SK-N-SH (cell line): Measurements from ENCODE around the gene KCTD14. TPM values are rescaled to one million over a fixed set of nuclear protein-coding genes. Genes with fewer than 3 reads are reported as not detected.

Source experiments
- CTCF ChIA-PET: fragments of 300-600, 350-600 bp; formaldehyde crosslinking; extraction: SDS; loops from one replicate; lab custom pipeline; 2021; lab: Yijun Ruan, JAX
- POLR2A ChIA-PET: fragments of 350-600 bp; sonication (Branson Sonifier 250); formaldehyde crosslinking; extraction: SDS; loops from one replicate; lab custom pipeline; 2020; ENCODE audit warnings: antibody characterized with exemption, inconsistent platforms; lab: Yijun Ruan, JAX
- DNase-seq: peaks from one replicate; pipeline ENCODE4 v3.0.0; 2012
- H2AFZ ChIP-seq: fragments of 200-600 bp; sonication (generic); 2 replicates; pipeline ENCODE4 v1.8.1; 2016; ENCODE audit warnings: antibody characterized with exemption, mild to moderate bottlenecking, low read depth
- H3F3A ChIP-seq: fragments of 200-600 bp; sonication (generic); replicated peaks from 2 replicates; pipeline ENCODE3; 2016; ENCODE audit warnings: antibody characterized with exemption, mild to moderate bottlenecking; ENCODE audit not compliant: insufficient read depth
- H3K27ac ChIP-seq, 2 experiments: fragments of 200-500 bp in 1 of 2; fragments of 200-600 bp in 1 of 2; sonication (Bioruptor generic) in 1 of 2; sonication (generic), shearing (Covaris generic) in 1 of 2; 2 replicates each; pipeline versions ENCODE4 v1.5.1 to v1.6.1; 2014 to 2016; ENCODE audit warnings: low read depth in 2 of 2, inconsistent platforms in 1 of 2, low read length in 1 of 2, mild to moderate bottlenecking in 1 of 2, mixed read lengths in 1 of 2
- H3K27me3 ChIP-seq: fragments of 200-600 bp; sonication (generic), shearing (Covaris generic); 2 replicates; pipeline ENCODE4 v1.6.1; 2016; ENCODE audit warnings: mixed run types; ENCODE audit not compliant: insufficient read depth
- H3K36me3 ChIP-seq, 2 experiments: fragments of 200-500 bp in 1 of 2; fragments of 200-600 bp in 1 of 2; sonication (Bioruptor generic) in 1 of 2; sonication (generic) in 1 of 2; replicated peaks in 1 of 2; 2 replicates each; pipeline versions ENCODE3 to v1.5.1; 2014 to 2016; ENCODE audit warnings: low read length in 1 of 2, mild to moderate bottlenecking in 1 of 2; ENCODE audit not compliant: insufficient read depth in 2 of 2, control insufficient read depth in 1 of 2
- H3K4me1 ChIP-seq, 2 experiments: fragments of 200-500 bp in 1 of 2; fragments of 200-600 bp in 1 of 2; sonication (Bioruptor generic) in 1 of 2; sonication (generic), shearing (Covaris generic) in 1 of 2; 2 replicates each; pipeline versions ENCODE4 v1.5.1 to v1.6.1; 2014 to 2016; ENCODE audit warnings: low read depth in 1 of 2, low read length in 1 of 2, mixed run types in 1 of 2; ENCODE audit not compliant: insufficient read depth in 2 of 2, control insufficient read depth in 1 of 2
- H3K4me2 ChIP-seq: fragments of 200-600 bp; sonication (generic), shearing (Covaris generic); 2 replicates; pipeline ENCODE4 v1.6.1; 2017; ENCODE audit warnings: mixed run types
- H3K4me3 ChIP-seq, 2 experiments: fragments of 200-500 bp in 1 of 2; fragments of 200-600 bp in 1 of 2; sonication (Bioruptor generic) in 1 of 2; sonication (generic), shearing (Covaris generic) in 1 of 2; 2 replicates each; pipeline versions ENCODE4 v1.5.1 to v1.8.1; 2014 to 2016; ENCODE audit warnings: low read depth in 2 of 2, inconsistent platforms in 1 of 2, low read length in 1 of 2, mild to moderate bottlenecking in 1 of 2, mixed read lengths in 1 of 2, moderate library complexity in 1 of 2
- H3K79me2 ChIP-seq: fragments of 200-600 bp; sonication (generic); 2 replicates; pipeline ENCODE4 v1.8.1; 2017; ENCODE audit warnings: mild to moderate bottlenecking; ENCODE audit not compliant: insufficient read depth
- H3K9ac ChIP-seq: fragments of 200-600 bp; sonication (generic); 2 replicates; pipeline ENCODE4 v1.6.1; 2017; ENCODE audit warnings: mixed run types
- H3K9me2 ChIP-seq: fragments of 200-600 bp; sonication (generic); 2 replicates; pipeline ENCODE4 v1.6.1; 2017; ENCODE audit warnings: mixed run types
- H3K9me3 ChIP-seq: fragments of 200-600 bp; sonication (generic); 2 replicates; pipeline ENCODE4 v1.6.1; 2017; ENCODE audit warnings: mixed run types, mild to moderate bottlenecking, moderate library complexity
- H4K20me1 ChIP-seq: fragments of 200-600 bp; sonication (generic); 2 replicates; pipeline ENCODE4 v1.6.1; 2017; ENCODE audit warnings: mild to moderate bottlenecking, mixed run types; ENCODE audit not compliant: insufficient read depth
- CHD2 ChIP-seq: fragments of 150-350 bp; IDR thresholded peaks from 2 replicates; pipeline ENCODE4 v1.6.1; 2018; ENCODE audit warnings: low read length; ENCODE audit not compliant: partially characterized antibody
- EZH2phosphoT487 ChIP-seq: fragments of 200-600 bp; sonication (generic); IDR thresholded peaks from 2 replicates; pipeline ENCODE4 v1.6.1; 2017; ENCODE audit warnings: low read depth, mixed run types, mild to moderate bottlenecking, antibody characterized with exemption, moderate library complexity, borderline replicate concordance
- FOSL2 ChIP-seq: IDR thresholded peaks from 2 replicates; pipeline ENCODE4 v1.4.0; 2012; ENCODE audit warnings: low read depth, mild to moderate bottlenecking, moderate library complexity, borderline replicate concordance
- FOXM1 ChIP-seq: IDR thresholded peaks from 2 replicates; pipeline ENCODE4 v1.4.0; 2012; ENCODE audit warnings: low read depth, mild to moderate bottlenecking
- GATA2 ChIP-seq: sonication (generic); formaldehyde crosslinking; IDR thresholded peaks from 2 replicates; pipeline ENCODE4 v1.5.0; 2020; ENCODE audit warnings: mild to moderate bottlenecking, missing genetic modification reagents
- JUND ChIP-seq: IDR thresholded peaks from 2 replicates; pipeline ENCODE4 v1.4.0; 2012
- MXI1 ChIP-seq: IDR thresholded peaks from 2 replicates; pipeline ENCODE4 v1.6.1; 2012; ENCODE audit warnings: mild to moderate bottlenecking, low read depth, low read length, improper control_type of control experiment
- POLR2AphosphoS5 ChIP-seq: IDR thresholded peaks from 2 replicates; pipeline ENCODE4 v1.6.1; 2012; ENCODE audit warnings: low read depth, low read length
- RAD21 ChIP-seq: IDR thresholded peaks from 2 replicates; pipeline ENCODE4 v1.6.1; 2012; ENCODE audit warnings: mild to moderate bottlenecking, low read length
- RCOR1 ChIP-seq: fragments of 150-350 bp; IDR thresholded peaks from 2 replicates; pipeline ENCODE4 v1.6.1; 2017; ENCODE audit warnings: antibody characterized with exemption, low read length
- RXRA ChIP-seq: IDR thresholded peaks from 2 replicates; pipeline ENCODE4 v1.4.0; 2012; ENCODE audit warnings: low read depth, mild to moderate bottlenecking, borderline replicate concordance
- SIN3A ChIP-seq: IDR thresholded peaks from 2 replicates; pipeline ENCODE4 v1.6.1; 2012; ENCODE audit warnings: low read depth, mild to moderate bottlenecking, low read length, moderate library complexity, borderline replicate concordance
- SMC3 ChIP-seq: IDR thresholded peaks from 2 replicates; pipeline ENCODE4 v1.6.1; 2012; ENCODE audit warnings: low read depth, low read length, improper control_type of control experiment
- TEAD4 ChIP-seq: IDR thresholded peaks from 2 replicates; pipeline ENCODE4 v1.4.0; 2012; ENCODE audit warnings: mild to moderate bottlenecking, borderline replicate concordance; ENCODE audit not compliant: insufficient read depth
- WGBS: methylation state at CpG from one replicate; pipeline ENCODE4 v1.1.6; 2017; ENCODE audit warnings: low lambda C conversion rate; 5-methylcytosine and 5-hydroxymethylcytosine counted together
- polyA plus RNA-seq, 3 experiments: library from polyadenylated mRNA; depleted of rRNA; stranded (reverse); fragments of >200 nt; gene quantifications; 2 replicates each; pipeline ENCODE4 v1.2.3, GENCODE V29; 2012
- TF ChIP-seq, protein P1 (sequence below): IDR thresholded peaks from 2 replicates; pipeline ENCODE4 v1.6.1; 2012; ENCODE audit warnings: mild to moderate bottlenecking, low read depth, low read length, moderate library complexity
- TF ChIP-seq, protein P2 (sequence below): fragments of 200-600 bp; sonication (generic); IDR thresholded peaks from 2 replicates; pipeline ENCODE4 v1.6.1; 2017; ENCODE audit warnings: antibody characterized with exemption, mild to moderate bottlenecking, moderate library complexity
- TF ChIP-seq, protein P3 (sequence below): fragments of 150-350 bp; IDR thresholded peaks from 2 replicates; pipeline ENCODE4 v1.6.1; 2017; ENCODE audit warnings: antibody characterized with exemption, low read length, low read depth, borderline replicate concordance

The KCTD14 gene
- polyA plus RNA-seq, 1 of the 3 experiments (the other 2 are of a cell fraction) = 0.25 TPM

DNA sequence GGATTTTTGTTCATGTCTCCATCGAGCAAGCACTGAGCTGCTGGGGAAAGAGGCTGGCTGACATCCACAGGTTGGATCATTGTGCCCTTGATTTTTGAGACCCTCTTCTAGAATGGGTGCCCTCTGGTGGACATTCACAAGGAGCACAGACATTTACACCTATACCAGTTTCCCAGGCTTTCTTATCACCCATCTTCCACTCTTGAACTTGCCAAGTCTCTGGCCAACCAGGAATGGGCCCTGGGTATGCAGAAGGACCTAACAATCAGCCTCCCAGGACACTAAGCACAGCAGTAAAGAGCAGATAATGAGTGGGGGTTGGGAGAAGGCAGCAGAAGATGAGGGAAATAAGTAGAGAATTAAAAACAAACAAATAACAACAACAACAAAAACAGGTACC lies 22.9 kb downstream of the KCTD14 start:
- H3K4me2 ChIP-seq = no peak overlapping the region
- POLR2A ChIA-PET = no interaction called here

DNA sequence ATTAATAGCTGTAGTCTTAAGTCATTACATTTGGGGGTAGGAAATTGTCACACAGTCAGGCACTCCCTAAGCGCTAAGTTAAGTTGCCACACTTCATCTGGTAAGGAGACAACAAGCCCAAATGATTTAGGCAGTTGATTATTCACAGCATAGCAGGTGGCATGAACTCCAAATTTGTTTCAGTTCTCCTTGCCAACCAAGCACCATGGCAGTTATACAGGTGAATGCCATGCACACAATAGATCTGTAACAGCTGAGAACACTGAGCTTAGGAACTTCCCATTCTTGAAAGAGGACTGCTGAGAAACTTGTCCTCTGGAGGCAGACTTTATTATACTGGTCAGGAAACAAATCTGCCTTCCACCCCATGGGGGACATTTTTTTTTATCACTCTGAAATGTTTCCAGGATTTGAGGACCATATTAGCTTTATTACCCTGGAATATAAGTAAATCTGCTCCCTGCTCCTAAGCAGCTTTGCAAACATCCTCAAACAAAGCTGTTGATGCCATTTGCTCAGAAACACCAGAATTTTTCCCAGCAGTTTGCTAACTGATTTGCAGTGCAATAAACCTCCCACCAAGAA lies 23.5 kb downstream of the KCTD14 start:
- Histone ChIP-seq H3K4me1 (peaks cover 5 to 7% of the 10 kb centered on the region in 2 experiments; a peak in 2 of 4 replicates), H2AFZ (peak overlapping the region; percentile 53; the same call in 1 of the 2 replicates), H4K20me1 (no peaks in the 10 kb centered on the region), H3K4me2 (no peak overlapping the region), H3K27ac (no peak overlapping the region), H3K79me2 (no peaks in the 10 kb centered on the region), H3K9me3 (no peaks in the 10 kb centered on the region), H3K9me2 (no peaks in the 10 kb centered on the region), H3K4me3 (no peak overlapping the region), H3F3A (peaks cover 6% of the 10 kb centered on the region), H3K27me3 (no peaks in the 10 kb centered on the region), H3K36me3 (no peaks in the 10 kb centered on the region), H3K9ac (no peak overlapping the region)
- 71% methylated on average over 1 of the region's 1 CpG for WGBS
- ChIA-PET POLR2A (no interaction called here), CTCF (interaction anchor here (0.6 to 2.3 kb wide), 12 partner anchors 9 to 405 kb away, joined by 3 to 30 read pairs (median 4); partner anchors contain the start of gene RSF1)
- DNase-seq = no peak
- TF ChIP-seq, protein P1, sequence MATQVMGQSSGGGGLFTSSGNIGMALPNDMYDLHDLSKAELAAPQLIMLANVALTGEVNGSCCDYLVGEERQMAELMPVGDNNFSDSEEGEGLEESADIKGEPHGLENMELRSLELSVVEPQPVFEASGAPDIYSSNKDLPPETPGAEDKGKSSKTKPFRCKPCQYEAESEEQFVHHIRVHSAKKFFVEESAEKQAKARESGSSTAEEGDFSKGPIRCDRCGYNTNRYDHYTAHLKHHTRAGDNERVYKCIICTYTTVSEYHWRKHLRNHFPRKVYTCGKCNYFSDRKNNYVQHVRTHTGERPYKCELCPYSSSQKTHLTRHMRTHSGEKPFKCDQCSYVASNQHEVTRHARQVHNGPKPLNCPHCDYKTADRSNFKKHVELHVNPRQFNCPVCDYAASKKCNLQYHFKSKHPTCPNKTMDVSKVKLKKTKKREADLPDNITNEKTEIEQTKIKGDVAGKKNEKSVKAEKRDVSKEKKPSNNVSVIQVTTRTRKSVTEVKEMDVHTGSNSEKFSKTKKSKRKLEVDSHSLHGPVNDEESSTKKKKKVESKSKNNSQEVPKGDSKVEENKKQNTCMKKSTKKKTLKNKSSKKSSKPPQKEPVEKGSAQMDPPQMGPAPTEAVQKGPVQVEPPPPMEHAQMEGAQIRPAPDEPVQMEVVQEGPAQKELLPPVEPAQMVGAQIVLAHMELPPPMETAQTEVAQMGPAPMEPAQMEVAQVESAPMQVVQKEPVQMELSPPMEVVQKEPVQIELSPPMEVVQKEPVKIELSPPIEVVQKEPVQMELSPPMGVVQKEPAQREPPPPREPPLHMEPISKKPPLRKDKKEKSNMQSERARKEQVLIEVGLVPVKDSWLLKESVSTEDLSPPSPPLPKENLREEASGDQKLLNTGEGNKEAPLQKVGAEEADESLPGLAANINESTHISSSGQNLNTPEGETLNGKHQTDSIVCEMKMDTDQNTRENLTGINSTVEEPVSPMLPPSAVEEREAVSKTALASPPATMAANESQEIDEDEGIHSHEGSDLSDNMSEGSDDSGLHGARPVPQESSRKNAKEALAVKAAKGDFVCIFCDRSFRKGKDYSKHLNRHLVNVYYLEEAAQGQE = no peak
- TF ChIP-seq, protein P2, sequence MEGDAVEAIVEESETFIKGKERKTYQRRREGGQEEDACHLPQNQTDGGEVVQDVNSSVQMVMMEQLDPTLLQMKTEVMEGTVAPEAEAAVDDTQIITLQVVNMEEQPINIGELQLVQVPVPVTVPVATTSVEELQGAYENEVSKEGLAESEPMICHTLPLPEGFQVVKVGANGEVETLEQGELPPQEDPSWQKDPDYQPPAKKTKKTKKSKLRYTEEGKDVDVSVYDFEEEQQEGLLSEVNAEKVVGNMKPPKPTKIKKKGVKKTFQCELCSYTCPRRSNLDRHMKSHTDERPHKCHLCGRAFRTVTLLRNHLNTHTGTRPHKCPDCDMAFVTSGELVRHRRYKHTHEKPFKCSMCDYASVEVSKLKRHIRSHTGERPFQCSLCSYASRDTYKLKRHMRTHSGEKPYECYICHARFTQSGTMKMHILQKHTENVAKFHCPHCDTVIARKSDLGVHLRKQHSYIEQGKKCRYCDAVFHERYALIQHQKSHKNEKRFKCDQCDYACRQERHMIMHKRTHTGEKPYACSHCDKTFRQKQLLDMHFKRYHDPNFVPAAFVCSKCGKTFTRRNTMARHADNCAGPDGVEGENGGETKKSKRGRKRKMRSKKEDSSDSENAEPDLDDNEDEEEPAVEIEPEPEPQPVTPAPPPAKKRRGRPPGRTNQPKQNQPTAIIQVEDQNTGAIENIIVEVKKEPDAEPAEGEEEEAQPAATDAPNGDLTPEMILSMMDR = no peak
- no peak for TF ChIP-seq SMC3
- no peak for TF ChIP-seq TEAD4
- TF ChIP-seq FOSL2 = no peak
- no peak for TF ChIP-seq RXRA
- no peak for TF ChIP-seq JUND
- no peak for TF ChIP-seq POLR2AphosphoS5
- TF ChIP-seq SIN3A = no peak
- TF ChIP-seq RCOR1 = no peak
- no peak for TF ChIP-seq CHD2

More for the DNA sequence above, 22.9 kb downstream of the KCTD14 start:
- Histone ChIP-seq H3K4me3 (no peak overlapping the region; a peak in 1 of 4 replicates), H3K9me2 (no peaks in the 10 kb centered on the region), H3K9me3 (no peaks in the 10 kb centered on the region), H3K9ac (no peak overlapping the region), H3K79me2 (no peaks in the 10 kb centered on the region), H3K27me3 (no peaks in the 10 kb centered on the region), H3K36me3 (no peaks in the 10 kb centered on the region), H3F3A (peaks cover 4% of the 10 kb centered on the region), H3K4me1 (peaks cover 3 to 5% of the 10 kb centered on the region in 2 experiments; a peak in 2 of 4 replicates), H2AFZ (peak overlapping the region; percentile 53; the same call in 1 of the 2 replicates), H4K20me1 (no peaks in the 10 kb centered on the region), H3K27ac (no peak overlapping the region)
- TF ChIP-seq, protein P2 = peak; percentile 73
- TF ChIP-seq GATA2 (CRISPR knock-in tag) (peak; percentile 41; the same call in 1 of the 2 replicates), EZH2phosphoT487 (no peak), MXI1 (no peak), FOXM1 (no peak), RAD21 (peak; percentile 68), POLR2AphosphoS5 (no peak), SIN3A (no peak), SMC3 (peak; percentile 72), FOSL2 (no peak)
- TF ChIP-seq, protein P3, sequence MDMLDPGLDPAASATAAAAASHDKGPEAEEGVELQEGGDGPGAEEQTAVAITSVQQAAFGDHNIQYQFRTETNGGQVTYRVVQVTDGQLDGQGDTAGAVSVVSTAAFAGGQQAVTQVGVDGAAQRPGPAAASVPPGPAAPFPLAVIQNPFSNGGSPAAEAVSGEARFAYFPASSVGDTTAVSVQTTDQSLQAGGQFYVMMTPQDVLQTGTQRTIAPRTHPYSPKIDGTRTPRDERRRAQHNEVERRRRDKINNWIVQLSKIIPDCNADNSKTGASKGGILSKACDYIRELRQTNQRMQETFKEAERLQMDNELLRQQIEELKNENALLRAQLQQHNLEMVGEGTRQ = no peak
- peak; percentile 67 for DNase-seq
- WGBS = 0% methylated on average over 1 of the region's 1 CpG
- CTCF ChIA-PET = interaction anchor here (0.6 to 2.3 kb wide), 12 partner anchors 9 to 405 kb away, joined by 3 to 30 read pairs (median 4); partner anchors contain the start of gene RSF1
